Hindlimb muscle (tissue), 1 donor: ENCODE measurements around the gene ISG20L2. TPM values are rescaled to one million over a fixed set of nuclear protein-coding genes. Genes with fewer than 3 reads are reported as not detected.

ENCODE experiments used
- DNase-seq: peaks from one replicate; pipeline ENCODE4 v3.0.0-alpha.2; 2013
- polyA plus RNA-seq: library from polyadenylated mRNA; unstranded; fragments of 120-200 nt; gene quantifications from one replicate; pipeline ENCODE4 v1.2.1, GENCODE V29; 2013; ENCODE audit not compliant: insufficient read length

The ISG20L2 gene
- polyA plus RNA-seq, 1 donor: 24.0 TPM

DNA sequence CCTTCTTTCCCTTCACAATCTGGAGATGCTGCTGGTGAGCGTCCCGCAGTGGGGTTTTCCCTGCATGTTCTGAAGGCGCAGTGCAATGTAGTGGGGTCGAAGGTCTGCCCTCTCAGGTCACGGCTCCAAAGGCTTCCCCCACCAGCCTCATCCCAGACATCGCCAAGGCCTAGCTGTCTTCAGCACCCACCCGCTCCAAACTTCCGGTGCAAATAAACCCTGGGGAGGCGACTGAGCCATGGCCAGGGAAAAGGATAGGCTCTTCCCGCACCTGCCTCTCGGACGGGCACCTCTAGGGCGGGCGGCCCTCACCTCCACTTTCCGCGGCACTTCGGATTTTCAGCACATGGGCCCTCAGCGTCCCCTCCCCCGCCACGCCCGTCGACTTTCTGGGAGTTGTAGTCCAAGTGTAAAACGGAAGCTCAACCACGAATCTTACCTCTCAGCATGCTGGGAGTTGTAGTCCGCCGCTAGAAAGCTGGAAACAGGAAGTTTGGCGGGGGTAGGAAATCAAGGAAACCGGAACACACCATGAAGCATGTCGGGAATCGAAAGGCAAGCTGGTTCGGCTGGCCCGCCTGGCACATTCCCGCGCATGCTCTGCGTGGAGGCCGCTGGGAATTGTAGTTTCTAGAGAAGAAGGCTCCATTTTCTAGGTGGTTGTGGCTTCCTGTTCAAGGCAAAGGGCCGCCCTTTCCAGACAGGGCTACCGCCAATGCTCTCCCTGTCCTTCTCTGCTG lies 12.3 kb upstream of the ISG20L2 start, which contains the start of gene MRPL24:
TSS of gene MRPL24 (minus strand) at position 348 of the 740 bp plus-strand sequence. CDS start 2,384 bp downstream, outside the sequence.
- peak; percentile 97 for DNase-seq

DNA sequence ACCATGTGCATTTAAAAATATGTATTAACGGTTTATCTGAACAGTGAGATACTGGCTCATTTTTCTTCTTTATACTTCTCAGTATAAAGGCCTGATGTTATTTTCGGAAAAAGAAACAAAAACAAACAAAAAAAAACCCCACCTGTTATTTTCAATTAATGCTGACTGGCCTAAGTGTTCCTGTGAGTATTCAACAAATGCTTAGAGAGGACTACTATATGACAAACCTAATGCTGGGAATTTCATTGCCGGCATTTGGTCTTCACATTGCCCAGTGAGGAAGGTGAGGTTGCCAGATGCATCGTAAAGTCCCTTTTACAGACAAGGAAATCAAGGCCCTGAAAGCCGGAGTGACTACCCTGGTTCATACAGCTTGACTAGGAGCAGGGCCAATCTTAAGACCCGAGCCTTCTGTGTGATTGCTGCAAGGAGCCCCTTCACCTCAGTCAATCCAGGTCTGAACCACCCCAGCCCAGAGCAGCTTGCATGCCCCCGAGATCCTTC lies 11.7 kb upstream of the ISG20L2 start:
- no peak for DNase-seq

DNA sequence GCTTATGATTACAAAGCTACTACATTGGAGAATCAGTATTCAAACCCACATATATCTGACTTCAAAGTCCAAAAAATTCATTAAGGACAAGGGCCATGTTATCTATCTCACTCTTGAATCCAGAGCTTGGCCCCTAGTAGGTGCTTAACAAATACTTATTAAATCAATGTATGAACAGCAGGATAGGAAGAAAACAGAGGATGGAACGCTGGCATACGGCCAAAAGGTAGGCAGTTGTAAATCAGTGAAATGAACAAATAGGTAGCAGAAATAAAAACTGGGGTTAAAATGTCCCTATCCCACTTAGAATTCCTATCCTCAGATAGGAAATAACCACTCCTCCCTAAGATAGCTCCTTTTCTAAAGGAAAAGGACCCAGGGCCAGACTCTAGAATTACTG lies 10.3 kb upstream of the ISG20L2 start:
- no peak for DNase-seq

DNA sequence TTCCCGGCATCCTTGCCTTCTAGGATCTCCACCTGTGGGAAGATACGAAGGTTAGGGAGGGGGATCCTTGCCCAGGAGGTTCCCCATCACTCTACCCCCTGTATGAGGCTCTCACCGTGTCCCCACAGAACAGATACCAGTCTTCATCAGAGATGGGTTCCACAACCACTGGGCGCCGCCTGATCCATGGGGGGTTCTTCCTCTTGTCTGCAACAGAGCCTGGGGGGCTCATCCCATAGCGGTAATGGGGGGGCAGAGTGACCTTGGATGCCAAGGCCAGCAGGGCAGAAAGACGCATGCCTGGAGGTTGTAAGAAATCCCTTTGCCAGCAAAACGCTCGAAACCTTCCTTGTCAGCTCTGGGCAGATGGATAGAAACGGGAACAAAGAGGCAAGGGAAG lies 9.8 kb upstream of the ISG20L2 start:
- no peak for DNase-seq

DNA sequence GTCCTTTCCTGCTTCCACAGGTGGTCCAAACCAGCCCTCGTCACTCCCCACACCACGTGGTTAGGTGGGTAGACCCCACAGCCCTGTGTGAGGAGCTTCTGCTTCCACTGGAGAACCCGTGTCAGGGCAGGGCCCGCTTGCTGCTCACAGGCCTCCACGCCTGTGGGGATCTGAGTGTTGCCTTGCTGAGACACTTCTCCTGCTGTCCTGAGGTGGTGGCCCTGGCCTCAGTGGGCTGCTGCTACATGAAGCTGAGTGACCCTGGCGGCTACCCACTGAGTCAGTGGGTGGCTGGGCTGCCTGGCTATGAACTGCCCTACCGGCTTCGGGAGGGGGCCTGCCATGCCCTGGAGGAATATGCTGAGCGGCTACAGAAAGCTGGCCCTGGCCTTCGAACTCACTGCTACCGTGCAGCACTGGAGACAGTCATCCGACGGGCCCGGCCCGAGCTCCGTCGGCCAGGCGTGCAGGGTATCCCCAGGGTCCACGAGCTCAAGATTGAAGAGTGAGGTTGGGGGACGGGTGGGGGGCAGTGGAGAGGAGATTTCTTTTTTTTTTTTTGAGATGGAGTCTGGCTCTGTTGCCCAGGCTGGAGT lies 5.5 kb upstream of the ISG20L2 start:
- no peak for DNase-seq

DNA sequence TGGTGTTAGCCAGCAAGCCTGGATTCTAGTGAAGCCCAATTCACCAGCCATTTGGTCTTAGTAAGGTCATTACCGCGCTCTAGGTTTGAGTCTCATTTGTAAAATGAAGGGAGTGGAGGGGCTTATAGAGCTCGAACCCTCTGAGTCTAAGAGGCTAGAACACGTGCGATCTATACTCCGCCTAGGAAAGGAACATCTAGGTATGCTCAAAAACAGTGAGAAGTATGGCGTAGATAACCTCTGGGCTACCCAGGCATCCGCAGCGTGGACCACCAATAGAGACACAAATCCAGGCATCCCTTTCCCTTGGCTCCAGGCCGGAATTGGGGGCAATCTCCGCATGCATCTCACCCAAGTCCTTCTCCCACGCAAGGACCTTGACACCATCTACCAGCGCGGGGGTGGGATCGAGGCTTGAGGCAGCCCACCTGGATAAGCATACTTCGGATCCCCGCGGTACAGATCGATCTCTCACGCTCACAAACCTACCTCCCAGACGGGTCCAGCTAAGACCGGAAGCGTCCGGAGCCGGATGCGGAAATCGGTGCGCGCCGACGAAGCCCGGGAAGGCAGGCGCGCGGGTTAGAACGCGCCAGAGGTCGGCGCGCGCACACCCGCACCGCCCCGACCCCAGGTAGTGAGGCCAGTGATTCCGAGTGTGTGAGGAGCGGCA lies 504 bp downstream of the ISG20L2 start, which contains the start of gene METTL25B:
TSS of gene METTL25B (plus strand) at position 544 of the 673 bp plus-strand sequence. CDS start 636 bp downstream, outside the sequence.
- peak; percentile 88 for DNase-seq

DNA sequence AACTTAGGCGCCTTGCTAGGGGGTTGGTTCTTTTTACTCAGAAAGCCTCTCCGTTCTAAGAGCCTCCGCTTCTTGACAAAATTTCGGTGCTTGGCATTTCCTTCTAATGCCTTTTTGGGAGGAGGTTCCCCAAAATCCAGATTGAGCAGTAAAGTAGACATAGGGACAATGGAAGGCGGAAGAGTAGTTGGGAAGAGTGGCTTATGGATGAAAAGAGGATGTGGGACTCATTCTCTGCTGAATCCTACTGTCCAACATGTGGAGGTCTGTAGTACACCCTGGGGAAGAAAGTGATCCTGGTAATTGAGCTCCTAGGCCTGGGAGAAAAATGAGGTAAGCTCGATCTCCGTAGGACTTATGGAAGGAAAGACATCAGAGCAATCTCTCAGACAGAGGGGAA lies 1.1 kb downstream of the ISG20L2 start:
- no peak for DNase-seq

DNA sequence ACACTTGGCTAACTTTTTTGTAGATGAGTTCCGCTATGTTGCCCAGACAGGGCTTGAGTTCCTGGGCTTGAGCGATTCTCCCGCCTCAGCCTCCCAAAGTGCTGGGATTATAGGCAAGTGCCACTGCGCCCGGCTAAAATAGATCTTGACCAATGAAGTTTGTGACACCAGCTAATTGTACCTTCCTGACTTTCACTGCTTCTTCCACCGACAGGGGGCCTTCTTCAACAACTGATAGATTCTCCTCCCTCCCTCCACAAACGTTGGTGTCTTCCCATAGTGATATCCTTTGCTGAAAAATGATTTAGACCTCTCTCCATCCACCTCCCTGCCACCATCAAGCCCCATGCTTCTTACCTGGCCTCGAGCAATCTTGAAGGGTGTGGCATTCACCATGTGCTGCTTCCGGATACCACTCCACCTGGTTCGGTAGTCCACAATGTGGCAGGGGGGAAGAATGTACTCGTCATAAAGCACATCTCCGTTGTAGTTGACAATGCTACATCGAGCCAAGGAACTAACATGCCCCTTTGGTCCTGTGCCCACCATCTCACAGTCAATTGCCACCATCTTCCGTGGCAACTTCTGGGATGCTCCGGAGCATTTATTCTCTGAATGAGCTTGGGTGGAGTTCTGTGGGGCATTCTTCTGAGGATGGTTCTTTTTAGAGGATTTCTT lies 1.9 kb downstream of the ISG20L2 start:
- no peak for DNase-seq

DNA sequence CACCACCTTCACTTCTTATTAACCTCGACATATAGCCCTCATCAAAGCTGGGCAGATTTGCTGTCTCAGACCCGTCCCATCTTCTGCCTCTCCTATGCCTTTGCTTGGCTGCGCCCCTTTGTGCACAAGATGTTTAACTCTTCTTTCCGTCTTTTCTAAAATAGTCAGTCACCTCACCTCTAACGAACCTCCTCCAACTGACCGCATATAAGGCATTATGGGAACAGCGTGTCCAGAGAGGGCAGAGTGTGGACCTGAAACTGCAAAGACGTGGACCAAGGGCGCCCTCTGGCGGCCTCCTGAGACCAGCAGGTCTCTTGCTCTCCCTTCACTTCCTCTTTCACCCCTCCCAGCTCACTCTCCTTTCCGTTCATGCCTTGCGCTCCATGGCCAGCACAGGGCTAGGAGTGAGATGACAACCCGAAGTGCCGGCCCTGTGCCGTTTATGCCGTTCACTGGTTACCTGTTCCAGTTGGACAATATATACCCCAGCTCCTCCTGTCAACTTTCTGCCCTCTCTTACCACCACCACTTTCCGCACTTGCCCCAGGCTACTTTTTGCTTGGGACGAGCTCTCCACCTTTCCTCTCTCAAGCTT lies 2.8 kb downstream of the ISG20L2 start:
- DNase-seq: peak; percentile 91

DNA sequence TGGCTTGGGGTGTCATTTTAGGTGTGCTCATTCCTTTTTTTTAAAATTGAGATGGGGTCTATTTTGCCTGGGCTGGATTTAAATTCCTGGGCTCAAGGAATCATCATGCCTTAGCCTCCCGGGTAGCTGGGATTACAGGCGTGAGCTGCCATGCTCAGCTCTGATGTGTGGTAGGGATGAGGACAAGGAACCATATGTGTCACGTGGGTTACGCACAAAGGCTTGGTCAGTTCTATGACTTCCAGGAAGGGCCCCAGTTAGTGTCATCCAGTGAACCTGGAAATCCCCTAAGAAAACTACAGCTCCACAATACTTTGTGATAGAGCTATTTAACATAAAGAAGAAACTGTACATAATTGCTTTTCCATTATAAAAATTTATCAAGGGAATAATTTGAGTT lies 7.0 kb downstream of the ISG20L2 start:
- DNase-seq: no peak

DNA sequence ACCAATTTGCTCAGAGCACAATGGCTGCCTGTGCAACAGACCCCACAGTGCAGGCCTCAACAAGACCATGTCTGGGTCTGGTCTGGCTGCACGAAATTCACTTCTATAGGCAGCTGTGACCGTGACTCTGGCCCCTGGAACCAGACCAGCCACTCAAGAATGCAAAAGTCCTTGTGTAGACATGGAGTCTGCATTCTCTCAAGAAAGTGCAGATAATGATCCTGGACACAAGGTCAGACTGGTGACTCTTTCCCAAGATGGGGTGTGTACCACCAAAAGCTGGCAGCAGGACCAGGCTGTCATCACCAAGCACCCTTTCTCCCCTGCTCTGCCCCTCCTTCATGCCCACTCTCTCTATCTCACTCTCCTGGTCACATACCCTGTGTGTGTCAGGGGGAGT lies 7.4 kb downstream of the ISG20L2 start:
- no peak for DNase-seq

DNA sequence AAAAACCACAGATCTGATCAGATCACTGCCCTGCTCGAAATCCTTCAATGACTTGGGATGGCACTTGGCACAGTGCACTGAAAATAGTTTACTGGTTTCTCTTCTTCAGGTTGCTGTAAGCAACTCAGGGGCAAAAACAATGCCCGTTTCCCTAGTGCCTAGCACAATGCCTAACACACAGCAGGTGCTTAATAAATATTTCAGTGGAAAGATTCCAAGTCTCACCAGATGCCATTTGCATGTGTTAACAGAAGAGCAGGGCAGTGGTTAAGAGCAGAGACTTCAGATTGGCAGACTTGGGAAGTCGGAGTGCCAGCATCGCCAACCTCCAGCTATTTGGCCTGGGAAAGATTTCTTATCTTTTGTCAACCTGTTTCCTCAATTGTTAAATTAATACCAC lies 11.2 kb downstream of the ISG20L2 start:
- no peak for DNase-seq

DNA sequence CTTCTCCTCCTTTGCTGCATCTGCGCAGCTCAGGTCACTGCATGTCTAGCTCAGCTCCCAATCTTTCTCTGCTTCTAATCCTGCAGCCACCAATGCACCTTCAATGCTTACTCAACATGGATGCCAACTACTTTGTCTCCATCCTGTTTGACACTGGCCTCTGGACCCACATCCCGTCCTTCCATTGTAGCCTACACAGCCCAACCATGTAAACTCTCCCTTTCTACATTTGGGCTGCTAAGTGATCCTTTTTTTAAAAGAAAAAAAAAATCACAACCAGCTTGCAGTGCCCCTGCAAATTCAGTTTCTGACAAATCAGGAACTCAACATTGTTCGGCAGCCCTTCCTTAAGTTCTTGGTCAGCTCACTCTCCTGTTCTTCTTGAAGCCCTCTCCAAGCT lies 13.7 kb downstream of the ISG20L2 start:
- no peak for DNase-seq

DNA sequence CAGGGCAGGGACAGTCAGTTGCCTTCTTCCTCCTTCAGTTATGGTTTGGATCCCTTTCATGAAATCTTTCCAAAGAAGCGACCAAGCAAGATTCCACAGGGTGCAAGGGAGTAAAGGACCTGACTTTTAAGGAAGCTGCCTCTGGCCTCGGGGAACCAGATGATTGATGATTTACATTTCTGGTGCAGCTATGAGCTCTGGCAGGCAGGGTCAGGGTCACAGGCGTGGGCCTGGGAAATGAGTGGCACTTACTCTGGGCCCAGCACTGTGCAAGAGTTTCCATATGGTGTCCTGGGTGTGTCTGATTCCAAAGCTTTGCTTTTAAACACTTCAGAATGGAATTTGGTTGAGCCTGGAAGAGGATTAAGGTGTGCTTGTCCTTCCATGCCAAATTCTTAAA lies 15.9 kb downstream of the ISG20L2 start:
- DNase-seq: no peak

DNA sequence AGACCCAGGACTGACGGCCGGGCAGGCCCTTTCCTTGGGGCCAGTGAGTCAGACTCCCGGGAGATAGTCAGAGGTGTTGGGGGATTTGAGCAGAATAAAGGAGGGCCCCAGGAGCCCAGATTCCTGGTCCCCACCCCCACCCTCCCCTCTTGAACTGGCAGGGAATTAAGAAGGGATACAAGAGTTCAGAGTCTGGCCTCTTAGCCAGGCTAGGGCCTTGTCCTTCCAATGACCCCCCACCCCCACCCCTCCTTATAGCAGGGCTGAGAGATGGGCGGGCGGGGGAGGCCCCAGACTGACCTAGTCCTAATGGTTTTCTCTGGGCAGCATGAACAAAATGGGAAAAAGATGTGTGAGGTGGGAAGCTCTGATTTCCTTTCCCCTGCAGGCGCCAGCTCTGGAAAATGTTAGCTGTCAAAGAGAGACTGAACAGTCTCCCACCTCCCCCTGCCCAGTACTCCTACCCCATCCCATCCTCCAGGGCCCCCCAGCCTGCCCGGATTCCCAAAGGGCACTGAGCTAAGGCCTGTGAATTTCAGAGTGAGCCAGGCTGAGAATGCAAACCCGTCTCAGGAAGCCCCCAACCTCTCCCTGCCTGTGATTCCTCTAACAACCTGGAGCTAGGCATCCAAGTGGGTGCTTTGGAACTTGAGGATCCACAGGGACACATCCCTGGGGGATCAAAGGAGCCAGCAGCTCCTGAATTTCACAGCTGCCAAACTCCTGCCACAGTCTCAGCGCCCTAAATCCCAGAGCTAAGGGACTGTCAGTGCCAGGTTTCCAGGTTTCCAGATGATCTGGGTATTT lies 17.4 kb downstream of the ISG20L2 start:
- peak; percentile 64 for DNase-seq

DNA sequence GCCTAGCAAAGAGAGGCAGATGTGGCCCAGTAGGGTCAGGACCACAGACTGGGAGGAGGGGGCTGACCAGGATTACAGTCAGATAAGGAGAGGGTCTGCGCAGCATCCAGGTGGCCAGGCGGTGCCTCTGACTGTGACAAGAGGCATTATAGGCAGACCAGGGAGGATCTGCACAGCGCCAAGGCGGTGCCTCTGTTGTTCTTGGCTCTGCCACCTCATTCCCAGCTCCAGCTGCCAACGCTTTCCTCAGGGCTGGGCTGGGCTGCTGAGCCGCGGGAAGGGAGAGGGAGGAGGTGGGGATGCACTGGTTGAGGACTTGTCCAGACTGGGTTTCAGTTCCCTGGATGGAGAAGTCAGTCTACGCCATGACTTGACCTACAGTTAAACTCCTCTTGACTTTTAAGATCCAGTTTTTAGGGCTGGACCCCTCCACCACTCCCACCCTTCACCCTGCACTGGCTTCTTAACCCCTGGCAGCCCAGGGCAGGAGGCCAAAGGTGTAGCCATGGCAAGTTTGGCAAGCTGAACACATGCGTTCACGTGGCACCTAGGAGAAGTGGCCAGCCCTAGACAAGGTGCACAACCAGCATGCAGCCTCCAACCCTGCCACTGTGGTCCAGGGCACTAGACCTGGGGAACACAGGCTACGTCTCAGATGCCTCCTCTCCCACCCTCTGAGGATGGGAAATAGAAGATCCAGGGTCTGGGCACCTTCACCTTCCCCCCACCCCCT lies 18.6 kb downstream of the ISG20L2 start:
- peak; percentile 65 for DNase-seq

DNA sequence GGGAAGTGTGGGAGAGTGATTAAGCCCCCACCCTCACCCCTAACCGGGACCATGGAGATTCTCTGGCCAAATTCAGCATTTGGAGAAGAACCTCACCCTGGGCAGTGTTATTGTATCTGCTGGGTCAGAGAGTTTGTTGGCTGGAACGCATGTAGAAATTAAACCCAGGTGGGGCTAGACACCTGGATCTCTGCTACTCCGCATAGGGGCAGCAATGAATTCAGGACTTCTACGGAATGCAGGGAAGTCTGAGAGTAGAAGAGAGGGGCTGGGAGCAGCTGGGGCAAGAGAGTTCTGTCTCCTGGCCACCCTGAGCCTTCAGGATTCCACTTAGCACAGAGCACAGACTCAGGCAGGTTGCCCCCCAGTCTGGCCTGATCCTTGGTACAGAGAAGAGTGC lies 19.5 kb downstream of the ISG20L2 start:
- DNase-seq: no peak

DNA sequence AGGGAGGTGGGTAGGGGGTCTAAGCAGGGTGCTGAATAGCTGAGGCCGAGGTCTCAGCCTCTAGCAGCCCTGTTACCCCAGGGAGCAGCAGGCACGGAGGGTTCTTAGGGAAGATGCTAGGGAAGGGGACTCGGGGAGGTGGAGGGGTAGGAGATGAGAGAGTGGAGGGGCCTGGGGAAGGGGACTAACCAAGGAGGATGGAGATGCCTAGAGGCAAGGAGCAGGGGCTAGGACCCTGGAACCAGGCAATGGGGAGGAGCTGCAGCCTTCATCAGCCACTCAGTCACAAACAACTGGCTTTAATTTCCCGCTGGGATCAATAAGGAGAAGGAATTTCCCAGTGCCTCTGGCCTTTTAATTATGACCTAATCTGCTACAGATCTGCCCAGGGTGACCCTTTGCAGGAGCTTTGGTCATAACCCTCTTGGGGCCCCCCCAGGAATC lies 20.3 kb downstream of the ISG20L2 start:
- no peak for DNase-seq

DNA sequence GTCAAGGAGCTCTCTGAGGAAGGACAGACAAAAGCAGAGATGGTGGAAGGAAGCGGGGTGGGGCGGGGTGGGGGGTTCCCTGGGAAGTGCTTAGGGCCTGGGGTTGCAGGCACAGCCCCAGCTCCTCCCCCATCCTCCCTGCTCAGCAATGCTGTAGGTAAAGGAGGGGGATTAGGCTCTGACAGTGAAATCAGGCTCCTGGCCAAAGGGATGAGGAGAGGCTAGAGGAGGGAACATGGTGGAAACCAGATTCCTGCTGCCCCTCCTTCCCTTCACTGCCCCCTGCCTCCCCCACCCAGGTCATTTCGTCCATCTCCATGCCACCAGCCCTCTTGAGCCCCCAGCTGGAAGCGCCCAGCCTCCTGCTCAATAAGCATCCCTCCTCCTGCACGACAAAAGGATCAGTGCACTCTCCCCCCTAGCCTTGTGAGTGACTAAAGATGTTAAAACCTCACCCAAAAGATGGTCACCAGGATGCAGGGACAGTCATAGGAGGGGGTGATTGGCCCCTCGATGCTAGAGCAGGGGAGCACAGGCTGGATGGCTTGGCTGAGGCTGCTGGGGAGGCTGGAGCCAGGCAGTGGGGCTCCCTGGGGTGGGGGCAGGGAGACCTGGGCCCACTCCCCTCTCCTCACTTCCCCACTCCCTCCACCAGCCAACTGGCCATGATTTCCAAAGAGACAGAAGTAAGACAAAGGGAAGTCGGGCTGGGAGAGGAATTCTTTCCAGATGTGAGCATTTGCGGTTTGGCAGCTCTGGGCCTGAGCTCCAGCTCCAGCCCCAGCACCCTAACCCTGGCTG lies 20.9 kb downstream of the ISG20L2 start:
- peak; percentile 77 for DNase-seq
